PC-3 (cell line): Measurements from ENCODE around the gene ADCY2. TPM values are rescaled to one million over a fixed set of nuclear protein-coding genes. Genes with fewer than 3 reads are reported as not detected.

ENCODE experiments used
- ATAC-seq: fragments of 200-7000 bp; cut with Tn5 transposase; 2 replicates; pipeline ENCODE4 v1.9.1; 2020; ENCODE audit warnings: mild to moderate bottlenecking, moderate library complexity
- BruUV-seq: library from RNA; stranded (reverse); fragments of 400-500 nt; replicated peaks from 2 replicates; lab custom pipeline; 2021; lab: Mats Ljungman, UMichigan
- CTCF ChIA-PET: fragments of 300-600 bp; sonication (Branson Sonifier 250); formaldehyde crosslinking; loops from one replicate; lab custom pipeline; 2022; ENCODE audit warnings: antibody characterized with exemption; lab: Charles Lee
- POLR2A ChIA-PET: fragments of 300-600 bp; sonication (Branson Sonifier 250); formaldehyde crosslinking; loops from one replicate; lab custom pipeline; 2022; ENCODE audit warnings: antibody characterized with exemption; ENCODE audit not compliant: unreplicated experiment; lab: Charles Lee
- DNase-seq: peaks from one replicate; pipeline ENCODE4 v3.0.0-alpha.2; 2015
- H2AFZ ChIP-seq: fragments of 300-600 bp; sonication (generic); 2 replicates; pipeline ENCODE4 v1.6.0; 2016; ENCODE audit warnings: antibody characterized with exemption, low read length
- H3F3A ChIP-seq: fragments of 300-600 bp; sonication (generic); one replicate; pipeline ENCODE4 v1.6.0; 2017; ENCODE audit warnings: antibody characterized with exemption, low read length, control low read depth, mild to moderate bottlenecking; ENCODE audit not compliant: unreplicated experiment
- H3K27ac ChIP-seq: fragments of 300-600 bp; sonication (generic); 2 replicates; pipeline ENCODE4 v1.5.1; 2016; ENCODE audit warnings: mild to moderate bottlenecking, low read length
- H3K27me3 ChIP-seq: fragments of 300-600 bp; sonication (generic); 2 replicates; pipeline ENCODE4 v1.6.1; 2016; ENCODE audit warnings: low read length, mixed read lengths
- H3K36me3 ChIP-seq: fragments of 300-600 bp; sonication (generic); 2 replicates; pipeline ENCODE4 v1.6.1; 2016; ENCODE audit warnings: low read depth, mixed run types, low read length, mixed read lengths
- H3K4me1 ChIP-seq: fragments of 300-600 bp; sonication (generic); 2 replicates; pipeline ENCODE4 v1.5.1; 2016; ENCODE audit warnings: low read length; ENCODE audit not compliant: insufficient read depth
- H3K4me2 ChIP-seq: fragments of 300-600 bp; sonication (generic); 2 replicates; pipeline ENCODE4 v1.6.0; 2016; ENCODE audit warnings: low read length
- H3K4me3 ChIP-seq: fragments of 300-600 bp; sonication (generic); 2 replicates; pipeline ENCODE4 v1.5.1; 2016; ENCODE audit warnings: mild to moderate bottlenecking, low read length, mixed read lengths
- H3K79me2 ChIP-seq: fragments of 300-600 bp; sonication (generic); 2 replicates; pipeline ENCODE4 v1.6.1; 2017; ENCODE audit warnings: low read length, mixed read lengths
- H3K9ac ChIP-seq: fragments of 300-600 bp; sonication (generic); 2 replicates; pipeline ENCODE4 v1.6.0; 2016; ENCODE audit warnings: mild to moderate bottlenecking, low read length
- H3K9me2 ChIP-seq: fragments of 300-600 bp; sonication (generic); replicated peaks from 2 replicates; pipeline ENCODE4 v1.6.1; 2016; ENCODE audit warnings: mixed run types, low read length, mixed read lengths
- H3K9me3 ChIP-seq: fragments of 300-600 bp; sonication (generic); 2 replicates; pipeline ENCODE4 v1.6.1; 2016; ENCODE audit warnings: low read length, mixed read lengths
- H4K20me1 ChIP-seq: fragments of 300-600 bp; sonication (generic); 2 replicates; pipeline ENCODE4 v1.6.1; 2016; ENCODE audit warnings: low read length, mixed read lengths
- EZH2 ChIP-seq: fragments of 300-600 bp; sonication (generic); IDR thresholded peaks from one replicate; pipeline ENCODE4 v1.6.1; 2017; ENCODE audit warnings: antibody characterized with exemption, mild to moderate bottlenecking, low read length; ENCODE audit not compliant: unreplicated experiment
- EZH2phosphoT487 ChIP-seq: fragments of 300-600 bp; sonication (generic); IDR thresholded peaks from 2 replicates; pipeline ENCODE4 v1.6.1; 2018; ENCODE audit warnings: mild to moderate bottlenecking, antibody characterized with exemption, low read length, borderline replicate concordance
- intact Hi-C: fragments of 100-400 bp; cut with micrococcal nuclease; formaldehyde crosslinking; loops from 2 replicates; pipeline ENCODE4 v1.9.0; 2023
- total RNA-seq: library from RNA; depleted of rRNA; stranded (reverse); fragments of >200 nt; gene quantifications from 2 replicates; pipeline ENCODE4 v1.2.3, GENCODE V29; 2014
- TF ChIP-seq, protein P1 (sequence below): fragments of 300-600 bp; sonication (generic); conservative IDR thresholded peaks from 2 replicates; pipeline ENCODE4 v1.5.1; 2017; ENCODE audit warnings: antibody characterized with exemption, low read depth, mild to moderate bottlenecking, low read length

Gene ADCY2
- total RNA-seq, 1 experiment from 2014 or later = not detected

DNA sequence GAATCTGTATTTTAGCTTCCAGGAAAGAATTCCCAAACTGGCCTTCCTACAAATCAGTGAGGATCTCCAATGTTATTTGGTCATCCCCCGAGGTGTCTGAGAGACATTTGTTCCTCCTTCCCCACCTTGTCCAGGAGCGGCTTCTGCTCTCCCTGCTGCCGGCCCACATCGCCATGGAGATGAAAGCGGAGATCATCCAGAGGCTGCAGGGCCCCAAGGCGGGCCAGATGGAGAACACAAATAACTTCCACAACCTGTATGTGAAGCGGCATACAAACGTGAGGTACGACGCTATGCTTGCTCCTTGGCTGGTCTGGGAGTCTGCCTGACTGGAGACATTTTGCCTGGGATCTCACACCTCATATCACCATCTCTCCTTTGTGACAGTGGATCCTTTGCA, 294.6 kb downstream of the ADCY2 start:
- no peaks in the 10 kb centered on the region for H3F3A ChIP-seq
- no peaks in the 10 kb centered on the region for H3K79me2 ChIP-seq
- H4K20me1 ChIP-seq = no peaks in the 10 kb centered on the region
- H3K9me2 ChIP-seq = no peaks in the 10 kb centered on the region
- no peak overlapping the region for H3K9ac ChIP-seq
- no peaks in the 10 kb centered on the region for H3K4me1 ChIP-seq
- DNase-seq (no peak), ATAC-seq (no peak)
- intact Hi-C loops = no loop called here
- no peak overlapping the region for H3K27ac ChIP-seq
- peaks cover 55% of the 10 kb centered on the region for H3K27me3 ChIP-seq
- H2AFZ ChIP-seq = no peak overlapping the region
- no peak overlapping the region for H3K4me2 ChIP-seq
- ChIA-PET CTCF (no interaction called here), POLR2A (no interaction called here)
- no peaks in the 10 kb centered on the region for H3K36me3 ChIP-seq
- H3K4me3 ChIP-seq = no peak overlapping the region
- no peaks in the 10 kb centered on the region for H3K9me3 ChIP-seq
- TF ChIP-seq, protein P1, sequence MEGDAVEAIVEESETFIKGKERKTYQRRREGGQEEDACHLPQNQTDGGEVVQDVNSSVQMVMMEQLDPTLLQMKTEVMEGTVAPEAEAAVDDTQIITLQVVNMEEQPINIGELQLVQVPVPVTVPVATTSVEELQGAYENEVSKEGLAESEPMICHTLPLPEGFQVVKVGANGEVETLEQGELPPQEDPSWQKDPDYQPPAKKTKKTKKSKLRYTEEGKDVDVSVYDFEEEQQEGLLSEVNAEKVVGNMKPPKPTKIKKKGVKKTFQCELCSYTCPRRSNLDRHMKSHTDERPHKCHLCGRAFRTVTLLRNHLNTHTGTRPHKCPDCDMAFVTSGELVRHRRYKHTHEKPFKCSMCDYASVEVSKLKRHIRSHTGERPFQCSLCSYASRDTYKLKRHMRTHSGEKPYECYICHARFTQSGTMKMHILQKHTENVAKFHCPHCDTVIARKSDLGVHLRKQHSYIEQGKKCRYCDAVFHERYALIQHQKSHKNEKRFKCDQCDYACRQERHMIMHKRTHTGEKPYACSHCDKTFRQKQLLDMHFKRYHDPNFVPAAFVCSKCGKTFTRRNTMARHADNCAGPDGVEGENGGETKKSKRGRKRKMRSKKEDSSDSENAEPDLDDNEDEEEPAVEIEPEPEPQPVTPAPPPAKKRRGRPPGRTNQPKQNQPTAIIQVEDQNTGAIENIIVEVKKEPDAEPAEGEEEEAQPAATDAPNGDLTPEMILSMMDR = no peak
- TF ChIP-seq EZH2phosphoT487 (no peak), EZH2 (no peak)
- BruUV-seq = no TSS peak

DNA sequence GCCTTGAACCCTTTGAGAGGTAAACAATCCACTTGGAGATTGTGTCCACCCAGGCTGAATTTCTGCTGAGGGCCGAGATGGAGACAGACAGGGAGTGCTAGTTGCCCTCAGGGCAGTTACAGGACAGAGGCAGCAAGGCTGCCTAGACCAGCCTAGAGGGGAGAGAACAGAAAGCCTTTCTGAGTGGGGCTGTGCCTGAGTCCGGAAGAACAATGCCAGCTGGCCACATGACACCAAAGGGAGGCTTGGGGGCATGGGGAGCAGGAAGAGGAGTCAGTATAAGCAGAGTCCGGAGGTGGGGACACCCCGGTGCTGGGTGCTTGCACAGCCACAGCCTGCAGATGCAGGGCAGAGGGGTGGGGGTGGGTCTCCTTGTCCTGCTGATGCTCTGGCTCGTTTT, 309.3 kb downstream of the ADCY2 start:
- Histone ChIP-seq H3K9me3 (no peaks in the 10 kb centered on the region), H3K9ac (no peak overlapping the region), H4K20me1 (no peaks in the 10 kb centered on the region), H3K36me3 (no peaks in the 10 kb centered on the region), H3K4me3 (no peak overlapping the region), H3F3A (no peaks in the 10 kb centered on the region), H2AFZ (no peak overlapping the region), H3K4me1 (no peaks in the 10 kb centered on the region), H3K4me2 (no peak overlapping the region), H3K27ac (no peak overlapping the region), H3K9me2 (no peaks in the 10 kb centered on the region), H3K27me3 (peaks cover 18% of the 10 kb centered on the region; the same call in 1 of the 2 replicates), H3K79me2 (no peaks in the 10 kb centered on the region)
- TF ChIP-seq, protein P1 = no peak
- TF ChIP-seq EZH2 = no peak
- TF ChIP-seq EZH2phosphoT487 = no peak
- DNase-seq (no peak), ATAC-seq (no peak)
- POLR2A ChIA-PET = no interaction called here
- CTCF ChIA-PET = no interaction called here
- no TSS peak for BruUV-seq
- intact Hi-C loops = no loop called here

DNA sequence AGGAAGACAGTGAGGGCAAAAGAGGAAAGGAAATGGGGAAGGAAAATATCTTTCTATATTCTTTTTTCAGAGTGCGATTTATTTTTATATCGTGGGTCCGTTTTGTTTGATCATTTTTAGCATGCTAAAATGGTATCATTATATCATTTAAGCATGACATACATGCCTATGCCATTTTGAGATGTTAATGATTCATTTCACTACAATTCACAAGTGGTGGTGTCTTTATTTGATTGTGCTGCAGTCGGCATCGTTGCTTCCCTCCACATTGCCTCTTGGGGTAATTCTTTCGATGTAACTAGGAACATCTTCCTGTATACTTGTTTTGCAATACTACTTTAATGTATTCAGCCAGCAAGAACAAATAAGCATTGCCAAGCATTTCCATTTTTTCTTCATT, 309.8 kb downstream of the ADCY2 start:
- H4K20me1 ChIP-seq = no peaks in the 10 kb centered on the region

More for the DNA sequence above, 309.8 kb downstream of the ADCY2 start:
- no peaks in the 10 kb centered on the region for H3K9me3 ChIP-seq
- H3K9ac ChIP-seq = no peak overlapping the region
- no peaks in the 10 kb centered on the region for H3K9me2 ChIP-seq
- no peaks in the 10 kb centered on the region for H3K79me2 ChIP-seq
- intact Hi-C loops = no loop called here
- POLR2A ChIA-PET = no interaction called here
- H3K27me3 ChIP-seq = peaks cover 18% of the 10 kb centered on the region; the same call in 1 of the 2 replicates
- H2AFZ ChIP-seq = no peak overlapping the region
- no peaks in the 10 kb centered on the region for H3F3A ChIP-seq
- no peaks in the 10 kb centered on the region for H3K4me1 ChIP-seq
- H3K27ac ChIP-seq = no peak overlapping the region
- TF ChIP-seq EZH2 = no peak
- TF ChIP-seq, protein P1 = no peak
- no peak for TF ChIP-seq EZH2phosphoT487
- no TSS peak for BruUV-seq
- CTCF ChIA-PET = no interaction called here
- H3K4me3 ChIP-seq = no peak overlapping the region
- no peak overlapping the region for H3K4me2 ChIP-seq
- H3K36me3 ChIP-seq = no peaks in the 10 kb centered on the region
- ATAC-seq (no peak), DNase-seq (no peak)
